ENCODE measurements around the gene MAD1L1. TPM values are rescaled to one million over a fixed set of nuclear protein-coding genes. Genes with fewer than 3 reads are reported as not detected.
"Not testable (repeated sequence)": the region's sequence is repeated elsewhere in the genome, so short reads cannot be mapped to it uniquely, and the experiment has no call there.

The MAD1L1 gene
- total RNA-seq, 1 donor from 2014 or later, result 55.0 TPM

DNA sequence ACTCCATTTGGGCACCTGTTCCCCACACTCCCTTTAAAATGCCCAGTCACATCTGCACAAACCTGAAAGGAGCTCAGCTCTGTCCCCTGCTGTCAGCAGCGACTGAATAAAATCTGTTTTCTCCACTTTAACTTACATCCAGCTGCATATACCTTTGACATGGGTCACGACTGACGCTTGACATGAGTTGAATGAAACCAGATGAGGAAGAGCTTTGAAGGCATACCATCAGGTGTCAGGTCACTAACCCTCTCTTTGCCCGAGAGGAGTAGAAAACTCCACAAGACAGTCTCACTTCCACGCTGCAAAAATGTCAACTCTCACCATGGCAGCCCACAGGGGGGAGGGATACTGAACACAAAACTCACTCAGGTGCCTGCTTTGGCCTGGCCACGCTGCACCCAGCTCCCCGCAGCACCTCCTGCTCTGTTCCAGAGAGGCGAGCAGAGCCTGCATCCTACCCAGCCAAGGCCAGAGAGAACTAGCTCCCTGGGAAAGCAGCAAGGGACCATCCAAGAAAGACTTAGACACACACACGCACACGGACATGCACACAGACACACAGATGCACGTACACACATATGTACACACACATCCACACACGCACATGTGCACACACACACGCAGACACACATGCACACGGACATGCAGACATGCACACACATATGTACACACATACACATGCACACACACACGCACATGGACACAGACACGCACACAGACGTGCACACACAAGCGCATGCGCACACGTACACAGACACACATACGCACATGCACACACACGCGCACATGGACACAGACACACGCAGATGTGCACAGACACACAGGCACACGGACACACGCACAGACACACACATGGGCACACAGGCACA is 191.0 kb downstream of the MAD1L1 start:
- Mint-ChIP-seq H3K27ac (no peak overlapping the region), H3K36me3 (ENCODE audit: low read depth) (peaks cover 13% of the 10 kb centered on the region), H3K4me3 (ENCODE audit: low read depth) (no peak overlapping the region), H3K27me3 (ENCODE audit: low read depth) (no peaks in the 10 kb centered on the region), H3K4me1 (ENCODE audit: low read depth) (peaks cover 41% of the 10 kb centered on the region), H3K9me3 (no peaks in the 10 kb centered on the region)
- DNase-seq (ENCODE audit: low spot score), result no peak
- intact Hi-C loops (cut with micrococcal nuclease), result no loop called here

DNA sequence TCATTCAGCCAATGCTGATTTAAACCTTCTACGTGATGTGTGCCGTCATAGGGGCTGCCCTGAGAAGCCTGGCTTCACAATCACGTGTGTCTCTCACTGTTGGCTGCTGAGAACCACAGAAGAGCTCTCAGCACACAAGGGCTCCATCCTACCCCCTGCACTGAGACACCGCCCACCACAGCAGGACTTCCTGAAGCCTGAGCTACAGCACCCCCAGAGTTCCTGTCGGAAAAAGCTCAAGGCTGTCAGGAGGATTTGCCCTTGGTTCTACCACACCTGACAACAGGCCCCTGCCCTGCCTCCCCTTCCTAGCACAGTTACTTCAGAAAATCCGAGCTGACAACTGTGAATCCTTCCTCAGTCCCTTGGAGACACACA is 191.9 kb downstream of the MAD1L1 start:
- H3K4me1 Mint-ChIP-seq (ENCODE audit: low read depth), result peaks cover 41% of the 10 kb centered on the region
- no peaks in the 10 kb centered on the region for H3K27me3 Mint-ChIP-seq (ENCODE audit: low read depth)
- no peaks in the 10 kb centered on the region for H3K9me3 Mint-ChIP-seq
- DNase-seq (ENCODE audit: low spot score), result no peak
- H3K36me3 Mint-ChIP-seq (ENCODE audit: low read depth), result peaks cover 13% of the 10 kb centered on the region
- no peak overlapping the region for H3K4me3 Mint-ChIP-seq (ENCODE audit: low read depth)
- intact Hi-C loops (cut with micrococcal nuclease), result no loop called here
- H3K27ac Mint-ChIP-seq, result no peak overlapping the region

DNA sequence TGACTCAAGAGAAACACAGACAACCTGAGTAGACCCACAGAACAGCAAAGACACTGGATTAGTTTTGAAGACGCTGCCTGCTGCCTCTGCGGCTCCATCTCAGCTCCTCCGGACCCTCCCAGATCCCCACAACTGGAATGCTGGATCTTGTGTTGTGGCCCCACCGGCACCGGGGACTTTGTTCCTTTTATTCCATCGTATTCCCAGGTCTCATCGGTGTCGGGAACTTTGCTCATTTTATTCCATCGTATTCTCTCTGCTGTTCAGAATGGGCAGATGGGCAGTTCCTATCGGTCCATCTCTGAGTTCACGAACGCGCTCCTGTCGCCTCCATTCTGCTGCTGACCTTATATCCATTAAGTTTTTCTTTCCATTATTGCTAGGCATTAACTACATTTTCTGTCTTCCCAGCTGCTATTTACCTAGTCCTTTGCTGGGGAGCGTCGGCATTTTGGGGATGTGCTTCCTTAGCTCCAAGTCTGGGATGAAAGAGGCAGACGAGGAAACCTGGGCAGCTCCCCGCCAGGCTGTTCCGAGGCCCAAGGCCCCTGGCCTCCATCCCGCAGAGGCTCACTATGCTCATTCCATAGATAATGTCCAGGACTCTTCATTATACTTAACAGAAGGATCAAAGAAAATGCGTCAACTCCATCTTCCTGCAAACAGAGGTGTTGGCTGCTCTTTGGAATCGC is 192.4 kb downstream of the MAD1L1 start:
- H3K36me3 Mint-ChIP-seq (ENCODE audit: low read depth), result peaks cover 13% of the 10 kb centered on the region
- no peaks in the 10 kb centered on the region for H3K27me3 Mint-ChIP-seq (ENCODE audit: low read depth)
- H3K9me3 Mint-ChIP-seq, result no peaks in the 10 kb centered on the region
- no peak overlapping the region for H3K4me3 Mint-ChIP-seq (ENCODE audit: low read depth)
- no peak for DNase-seq (ENCODE audit: low spot score)
- intact Hi-C loops (cut with micrococcal nuclease), result no loop called here
- peaks cover 41% of the 10 kb centered on the region for H3K4me1 Mint-ChIP-seq (ENCODE audit: low read depth)
- no peak overlapping the region for H3K27ac Mint-ChIP-seq

DNA sequence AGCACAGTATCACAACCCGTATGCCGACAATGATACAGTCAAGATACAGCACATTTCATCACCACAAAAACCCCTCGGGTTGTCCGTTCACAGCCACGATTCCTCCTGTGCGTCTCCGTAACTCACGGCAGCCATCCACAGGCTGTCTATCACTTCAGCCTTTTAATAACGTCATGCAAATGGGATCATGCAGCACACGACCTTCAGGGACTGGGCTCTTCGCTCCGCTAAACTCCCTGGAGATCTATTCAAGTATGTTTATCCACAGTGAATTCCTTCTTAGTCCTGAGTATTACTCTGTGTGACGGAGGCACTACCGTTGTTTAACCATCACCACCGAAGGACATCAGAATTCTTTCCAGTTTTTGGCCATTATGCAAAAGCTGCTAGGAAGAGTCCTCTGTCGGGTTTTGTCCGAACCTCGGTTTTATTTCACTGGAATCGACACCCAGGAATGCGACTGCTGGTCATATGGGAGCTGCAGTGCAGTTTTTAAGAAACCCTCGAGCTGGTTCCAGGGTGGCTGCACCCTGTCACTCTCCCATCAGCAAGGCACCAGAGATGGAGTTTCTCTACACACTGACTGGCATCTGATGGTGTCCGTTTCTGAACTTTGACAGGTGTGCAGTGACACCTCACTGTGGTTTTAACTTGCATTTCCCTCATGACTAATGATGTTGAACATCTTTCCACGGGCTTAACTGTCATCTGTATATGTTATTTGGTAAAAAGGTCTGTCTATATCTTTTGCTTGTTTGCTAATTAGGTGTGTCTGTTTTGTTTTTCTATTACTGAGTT is 193.6 kb downstream of the MAD1L1 start:
- Mint-ChIP-seq H3K27me3 (ENCODE audit: low read depth) (no peaks in the 10 kb centered on the region), H3K4me3 (ENCODE audit: low read depth) (no peak overlapping the region), H3K27ac (no peak overlapping the region), H3K36me3 (ENCODE audit: low read depth) (peaks cover 13% of the 10 kb centered on the region), H3K9me3 (no peaks in the 10 kb centered on the region), H3K4me1 (ENCODE audit: low read depth) (peaks cover 41% of the 10 kb centered on the region)
- intact Hi-C loops (cut with micrococcal nuclease), result loop anchor here (5.0 kb wide), 1 partner anchor 117 kb away; no protein-coding TSS in a partner anchor
- DNase-seq (ENCODE audit: low spot score), result no peak

DNA sequence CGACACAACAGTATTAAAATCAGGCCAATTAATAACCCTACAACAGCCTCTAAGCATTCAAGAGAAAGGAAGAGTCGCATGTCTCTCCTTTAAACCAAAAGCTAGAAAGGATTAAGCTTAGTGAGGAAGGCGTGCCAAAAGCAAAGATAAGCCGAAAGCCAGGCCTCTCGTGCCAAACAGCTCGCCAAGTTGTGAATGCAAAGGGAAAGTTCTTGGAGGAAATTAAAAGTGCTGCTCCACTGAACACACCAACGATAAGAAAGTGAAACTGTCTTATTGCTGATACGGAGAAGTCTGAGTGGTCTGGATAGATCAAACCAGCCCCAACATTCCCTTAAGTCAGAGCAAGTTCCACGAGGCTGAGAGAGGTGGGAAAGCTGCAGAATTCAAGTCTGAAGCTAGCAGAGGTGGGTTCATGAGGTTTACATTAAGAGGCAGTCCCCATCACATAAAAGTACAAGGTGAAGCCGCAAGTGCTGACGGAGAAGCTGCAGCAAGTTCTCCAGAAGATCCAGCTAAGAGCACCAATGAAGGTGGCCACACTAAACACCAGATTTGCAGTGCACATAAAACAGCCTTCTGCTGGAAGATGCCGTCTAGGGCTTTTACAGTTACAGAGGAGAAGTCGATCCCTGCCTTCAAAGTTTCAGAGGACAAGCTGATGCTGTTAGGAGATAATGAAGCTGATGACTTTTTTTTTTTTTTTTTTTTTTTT is 194.8 kb downstream of the MAD1L1 start:
- Mint-ChIP-seq H3K27ac (peak overlapping the region; percentile 25), H3K27me3 (ENCODE audit: low read depth) (no peaks in the 10 kb centered on the region), H3K4me1 (ENCODE audit: low read depth) (peaks cover 41% of the 10 kb centered on the region), H3K4me3 (ENCODE audit: low read depth) (peak overlapping the region; percentile 74), H3K9me3 (no peaks in the 10 kb centered on the region), H3K36me3 (ENCODE audit: low read depth) (peaks cover 10% of the 10 kb centered on the region)
- intact Hi-C loops (cut with micrococcal nuclease), result loop anchor here (5.0 kb wide), 1 partner anchor 116 kb away; no protein-coding TSS in a partner anchor
- peak; percentile 24 for DNase-seq (ENCODE audit: low spot score)

DNA sequence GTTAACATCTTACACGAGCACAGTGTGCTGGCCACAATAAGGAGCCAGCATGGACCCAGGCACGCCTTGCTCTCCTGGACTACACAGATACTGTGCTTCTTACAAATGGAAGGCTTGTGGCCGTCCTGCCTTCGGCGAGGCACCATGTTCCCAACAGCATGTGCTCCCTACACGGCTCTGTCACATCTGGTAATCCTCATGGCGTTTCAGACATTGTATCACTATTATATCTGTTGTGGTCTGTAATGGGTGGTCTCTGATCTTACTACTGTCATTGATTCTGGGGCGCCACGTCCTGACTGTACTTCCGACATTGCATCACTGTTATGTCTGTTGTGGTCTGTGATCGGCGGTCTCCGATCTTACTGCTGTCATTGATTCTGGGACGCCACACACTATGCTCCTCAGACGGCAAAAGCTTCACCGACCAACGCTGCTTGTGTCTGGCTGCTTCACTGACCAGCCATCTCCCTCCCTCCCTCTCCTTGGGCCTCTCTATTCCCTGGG is 195.4 kb downstream of the MAD1L1 start:
- intact Hi-C loops (cut with micrococcal nuclease), result loop anchor here (5.0 kb wide), 1 partner anchor 115 kb away; no protein-coding TSS in a partner anchor
- no peaks in the 10 kb centered on the region for H3K9me3 Mint-ChIP-seq
- H3K36me3 Mint-ChIP-seq (ENCODE audit: low read depth), result peaks cover 10% of the 10 kb centered on the region
- no peak for DNase-seq (ENCODE audit: low spot score)
- H3K27me3 Mint-ChIP-seq (ENCODE audit: low read depth), result no peaks in the 10 kb centered on the region
- H3K27ac Mint-ChIP-seq, result no peak overlapping the region
- H3K4me1 Mint-ChIP-seq (ENCODE audit: low read depth), result peaks cover 41% of the 10 kb centered on the region
- H3K4me3 Mint-ChIP-seq (ENCODE audit: low read depth), result peak overlapping the region; percentile 74

DNA sequence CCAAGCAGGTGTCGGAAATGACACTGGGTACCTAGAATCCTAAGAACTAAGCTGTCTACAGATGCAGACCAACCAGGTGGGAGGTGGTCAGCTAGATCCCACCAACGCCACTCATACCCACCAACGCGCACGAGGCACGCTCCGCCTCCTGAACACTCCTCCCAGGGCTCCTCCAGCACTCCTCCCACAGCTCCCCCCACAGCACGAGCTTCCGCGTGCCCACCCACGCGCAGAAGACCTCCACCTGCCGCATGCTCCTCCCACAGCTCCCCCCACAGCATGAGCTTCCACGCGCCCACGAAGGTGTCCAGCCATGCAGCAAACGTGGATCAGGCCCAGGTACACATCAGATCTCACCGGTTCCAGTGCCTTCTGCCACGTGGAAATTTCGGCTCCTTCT is 196.0 kb downstream of the MAD1L1 start:
- intact Hi-C loops (cut with micrococcal nuclease), result loop anchor here (5.0 kb wide), 1 partner anchor 114 kb away; no protein-coding TSS in a partner anchor
- Mint-ChIP-seq H3K27me3 (ENCODE audit: low read depth) (no peaks in the 10 kb centered on the region), H3K4me3 (ENCODE audit: low read depth) (no peak overlapping the region), H3K9me3 (no peaks in the 10 kb centered on the region), H3K36me3 (ENCODE audit: low read depth) (peaks cover 5% of the 10 kb centered on the region), H3K4me1 (ENCODE audit: low read depth) (peaks cover 39% of the 10 kb centered on the region), H3K27ac (no peak overlapping the region)
- no peak for DNase-seq (ENCODE audit: low spot score)

DNA sequence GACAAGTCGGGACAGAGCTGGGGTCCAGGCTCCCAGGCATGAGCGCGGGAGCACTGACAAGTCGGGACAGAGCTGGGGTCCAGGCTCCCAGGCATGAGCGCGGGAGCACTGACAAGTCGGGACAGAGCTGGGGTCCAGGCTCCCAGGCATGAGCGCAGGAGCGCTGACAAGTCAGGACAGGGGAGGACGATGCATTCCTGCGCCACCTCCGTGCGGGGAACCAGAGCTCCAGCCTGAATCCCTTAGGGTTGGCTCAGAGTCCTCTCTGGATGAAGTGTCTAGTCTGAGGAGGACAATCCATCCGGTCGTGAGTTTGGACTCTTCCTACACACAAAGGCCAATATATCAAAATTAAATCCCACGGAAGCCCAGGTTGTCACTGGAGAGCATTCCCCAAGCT is 196.5 kb downstream of the MAD1L1 start:
- not testable (repeated sequence) for H3K27ac Mint-ChIP-seq; DNase-seq (ENCODE audit: low spot score); H3K4me3 Mint-ChIP-seq (ENCODE audit: low read depth); H3K27me3 Mint-ChIP-seq (ENCODE audit: low read depth); H3K36me3 Mint-ChIP-seq (ENCODE audit: low read depth); H3K9me3 Mint-ChIP-seq
- peaks cover 41% of the 10 kb centered on the region for H3K4me1 Mint-ChIP-seq (ENCODE audit: low read depth)
- intact Hi-C loops (cut with micrococcal nuclease), result loop anchor here (5.0 kb wide), 1 partner anchor 114 kb away; no protein-coding TSS in a partner anchor

DNA sequence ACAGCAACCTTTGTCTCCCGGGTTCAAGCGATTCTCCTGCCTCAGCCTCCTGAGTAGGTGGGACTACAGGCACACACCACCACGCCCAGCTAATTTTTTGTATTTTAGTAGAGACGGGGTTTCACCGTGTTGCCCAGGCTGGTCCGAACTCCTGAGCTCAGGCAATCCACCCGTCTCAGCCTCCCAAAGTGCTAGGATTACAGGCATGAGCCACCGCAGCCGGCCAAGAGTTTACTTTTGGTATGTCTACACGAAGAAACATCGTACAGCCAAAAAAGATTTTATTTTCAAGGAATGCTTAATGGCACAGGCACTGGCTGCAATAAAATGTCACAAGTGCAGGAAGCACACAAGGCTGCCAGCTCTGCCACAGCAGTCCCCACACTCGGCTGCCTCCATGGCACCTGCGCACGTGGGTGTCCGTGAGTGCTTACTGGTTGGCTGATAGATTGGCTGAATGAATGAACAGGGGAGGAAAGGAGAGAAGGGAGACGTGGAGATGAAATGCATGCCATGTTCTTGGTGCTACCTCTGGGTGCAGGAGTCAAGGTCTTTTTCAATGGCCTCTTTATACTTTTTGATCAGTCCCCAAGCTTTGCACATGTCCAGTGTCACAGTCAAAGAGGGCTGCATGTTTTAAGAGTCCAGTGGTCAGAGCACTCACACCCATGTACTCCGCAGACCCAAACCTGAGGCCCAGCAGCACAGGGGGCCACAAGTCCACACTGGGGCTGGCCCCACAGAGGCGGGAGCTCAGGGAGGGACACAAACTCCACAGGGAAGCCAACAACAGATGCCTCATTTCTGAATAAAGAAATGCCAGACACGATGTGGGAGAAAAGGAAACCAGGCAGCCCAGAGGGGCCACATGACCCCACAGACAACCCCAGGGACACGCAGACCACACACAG is 198.2 kb downstream of the MAD1L1 start:
- no peak overlapping the region for H3K4me3 Mint-ChIP-seq (ENCODE audit: low read depth)
- DNase-seq (ENCODE audit: low spot score), result no peak
- intact Hi-C loops (cut with micrococcal nuclease), result loop anchor here (5.0 kb wide), 1 partner anchor 112 kb away; no protein-coding TSS in a partner anchor
- no peak overlapping the region for H3K27ac Mint-ChIP-seq
- H3K36me3 Mint-ChIP-seq (ENCODE audit: low read depth), result peaks cover 10% of the 10 kb centered on the region
- no peaks in the 10 kb centered on the region for H3K27me3 Mint-ChIP-seq (ENCODE audit: low read depth)
- peaks cover 30% of the 10 kb centered on the region for H3K4me1 Mint-ChIP-seq (ENCODE audit: low read depth)
- H3K9me3 Mint-ChIP-seq, result peaks cover 3% of the 10 kb centered on the region

DNA sequence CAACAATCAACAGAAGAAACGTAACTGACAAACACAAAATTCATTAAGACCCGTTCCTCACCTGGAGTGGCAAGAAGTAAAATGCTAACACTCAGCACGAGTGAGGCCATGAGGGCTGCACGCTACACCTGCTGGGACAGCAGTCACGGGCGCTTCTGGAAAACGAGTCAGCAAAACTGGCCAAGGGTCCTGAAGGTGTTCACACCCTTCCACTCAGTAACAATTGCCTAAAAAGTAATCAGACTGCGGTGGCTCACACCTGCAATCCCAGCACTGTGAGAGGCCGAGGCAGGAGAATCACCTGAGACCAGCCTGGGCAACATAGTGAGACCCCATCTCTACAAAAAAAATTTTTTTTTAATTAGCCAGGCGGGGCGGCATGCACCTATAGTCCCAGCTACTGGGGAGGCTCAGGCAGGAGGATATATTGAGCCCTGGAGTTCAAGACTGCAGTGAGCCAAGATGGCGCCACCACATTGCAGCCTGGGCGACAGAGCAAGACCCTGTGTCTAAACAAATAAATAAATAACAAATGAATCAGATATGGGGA is 199.1 kb downstream of the MAD1L1 start:
- peaks cover 22% of the 10 kb centered on the region for H3K4me1 Mint-ChIP-seq (ENCODE audit: low read depth)
- no peak overlapping the region for H3K4me3 Mint-ChIP-seq (ENCODE audit: low read depth)
- no peaks in the 10 kb centered on the region for H3K27me3 Mint-ChIP-seq (ENCODE audit: low read depth)
- no peak for DNase-seq (ENCODE audit: low spot score)
- intact Hi-C loops (cut with micrococcal nuclease), result no loop called here
- peaks cover 12% of the 10 kb centered on the region for H3K9me3 Mint-ChIP-seq
- peaks cover 18% of the 10 kb centered on the region for H3K36me3 Mint-ChIP-seq (ENCODE audit: low read depth)
- no peak overlapping the region for H3K27ac Mint-ChIP-seq

DNA sequence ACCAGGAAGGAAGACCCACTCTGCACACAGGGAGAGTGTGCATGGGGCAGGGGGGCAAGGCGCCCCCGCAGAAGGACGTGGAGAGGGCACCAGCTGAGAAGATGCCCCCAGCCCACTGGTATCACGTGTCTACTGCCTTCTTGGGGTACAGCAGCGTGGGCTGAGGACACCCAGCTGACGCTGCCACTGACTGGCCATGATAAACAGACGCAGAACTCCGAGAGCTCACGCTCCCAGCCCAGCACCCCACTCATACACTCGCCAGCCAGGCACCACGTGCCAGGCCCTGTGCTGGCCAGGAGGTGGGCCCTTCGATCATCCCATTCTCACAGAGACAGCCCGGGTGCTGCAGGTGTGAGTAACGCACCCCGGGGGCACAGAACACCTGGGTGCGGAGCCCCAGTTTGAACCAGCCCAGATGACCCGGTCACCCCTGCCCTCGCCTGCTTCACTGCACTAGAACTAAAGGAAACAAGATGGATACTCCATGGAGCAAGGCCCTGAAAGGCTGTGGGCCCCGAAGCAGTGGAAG is 199.8 kb downstream of the MAD1L1 start:
- H3K4me3 Mint-ChIP-seq (ENCODE audit: low read depth), result no peak overlapping the region
- no peaks in the 10 kb centered on the region for H3K27me3 Mint-ChIP-seq (ENCODE audit: low read depth)
- H3K4me1 Mint-ChIP-seq (ENCODE audit: low read depth), result peaks cover 17% of the 10 kb centered on the region
- intact Hi-C loops (cut with micrococcal nuclease), result no loop called here
- no peak overlapping the region for H3K27ac Mint-ChIP-seq
- no peak for DNase-seq (ENCODE audit: low spot score)
- H3K9me3 Mint-ChIP-seq, result peaks cover 16% of the 10 kb centered on the region
- peaks cover 22% of the 10 kb centered on the region for H3K36me3 Mint-ChIP-seq (ENCODE audit: low read depth)

Data from activated T-helper 2 cell treated with anti-CD3 and anti-CD28 coated beads, Interferon-gamma antibody, Interleukin-2, Interleukin-4, amounts not matched to agents 10 μg/mL and 5 μg/mL and 100 μg/mL, durations not matched to agents 14 hours and 24 hours and 36 hours (primary cell).